Neutrophil (primary cell): ENCODE data around the gene KCNH8.

Source experiments
- H3K27ac ChIP-seq: fragments of 200-600 bp; sonication (generic); 2 replicates; pipeline ENCODE4 v1.5.1; 2016; ENCODE audit warnings: mild to moderate bottlenecking, moderate library complexity
- H3K27me3 ChIP-seq: fragments of 200-600 bp; sonication (generic); 2 replicates; pipeline ENCODE4 v1.6.0; 2016; ENCODE audit warnings: mild to moderate bottlenecking
- H3K36me3 ChIP-seq: fragments of 200-600 bp; sonication (generic); 2 replicates; pipeline ENCODE4 v1.5.1; 2017
- H3K4me1 ChIP-seq, 2 experiments: fragments of 200-600 bp in 1 of 2; sonication (generic) in 1 of 2; 1 replicate in 1 of 2; 2 replicates in 1 of 2; pipeline versions ENCODE4 v1.5.1 to v1.6.1; 2013 to 2016; ENCODE audit warnings: low read depth in 1 of 2, low read length in 1 of 2, mild to moderate bottlenecking in 1 of 2, moderate library complexity in 1 of 2; ENCODE audit not compliant: control insufficient read depth in 1 of 2, insufficient read depth in 1 of 2
- H3K4me3 ChIP-seq, 2 experiments: fragments of 200-600 bp in 1 of 2; sonication (generic) in 1 of 2; 1 replicate in 1 of 2; 2 replicates in 1 of 2; pipeline ENCODE4 v1.5.1; 2013 to 2016; ENCODE audit warnings: low read depth in 1 of 2, low read length in 1 of 2, mild to moderate bottlenecking in 1 of 2, moderate library complexity in 1 of 2
- H3K9me3 ChIP-seq: fragments of 200-600 bp; sonication (generic); 2 replicates; pipeline ENCODE4 v1.5.1; 2016
- CTCF ChIP-seq: fragments of 200-600 bp; sonication (generic); IDR thresholded peaks from 2 replicates; pipeline ENCODE4 v1.5.1; 2016; ENCODE audit warnings: antibody characterized with exemption

KCNH8 gene

GRCh38 chr3:19206540-19206939 is 58.2 kb downstream of the KCNH8 start:
- no peaks in the 10 kb centered on the region for H3K36me3 ChIP-seq
- no peak overlapping the region for H3K27ac ChIP-seq
- H3K4me3 ChIP-seq, result no peak overlapping the region
- H3K27me3 ChIP-seq, result no peaks in the 10 kb centered on the region
- no peaks in the 10 kb centered on the region for H3K9me3 ChIP-seq
- H3K4me1 ChIP-seq, result no peaks in the 10 kb centered on the region
- no peak for TF ChIP-seq CTCF

- no peaks in the 10 kb centered on the region for H3K9me3 ChIP-seq
- H3K36me3 ChIP-seq, result no peaks in the 10 kb centered on the region
- H3K4me3 ChIP-seq, result no peak overlapping the region
- no peak for TF ChIP-seq CTCF
- H3K27me3 ChIP-seq, result no peaks in the 10 kb centered on the region
- H3K4me1 ChIP-seq, result no peaks in the 10 kb centered on the region
- no peak overlapping the region for H3K27ac ChIP-seq
These were observed 65.4 kb downstream of the KCNH8 start for GRCh38 chr3:19213603-19214220.

- Histone ChIP-seq H3K9me3 (no peaks in the 10 kb centered on the region), H3K27me3 (no peaks in the 10 kb centered on the region), H3K4me3 (no peak overlapping the region), H3K36me3 (no peaks in the 10 kb centered on the region), H3K27ac (no peak overlapping the region), H3K4me1 (no peaks in the 10 kb centered on the region)
- no peak for TF ChIP-seq CTCF
These were observed 67.1 kb downstream of the KCNH8 start for GRCh38 chr3:19215427-19215826.

GRCh38 chr3:19216669-19217337 is 68.5 kb downstream of the KCNH8 start:
- H3K27ac ChIP-seq, result no peak overlapping the region
- no peak for TF ChIP-seq CTCF

GRCh38 chr3:19220311-19220710 is 72.0 kb downstream of the KCNH8 start:
- Histone ChIP-seq H3K27me3 (no peaks in the 10 kb centered on the region), H3K9me3 (no peaks in the 10 kb centered on the region), H3K36me3 (no peaks in the 10 kb centered on the region), H3K27ac (no peak overlapping the region), H3K4me3 (no peak overlapping the region), H3K4me1 (no peaks in the 10 kb centered on the region)
- no peak for TF ChIP-seq CTCF

More at GRCh38 chr3:19216669-19217337, 68.5 kb downstream of the KCNH8 start:
- Histone ChIP-seq H3K9me3 (no peaks in the 10 kb centered on the region), H3K27me3 (no peaks in the 10 kb centered on the region), H3K4me3 (no peak overlapping the region), H3K4me1 (no peaks in the 10 kb centered on the region), H3K36me3 (no peaks in the 10 kb centered on the region)
